ENCODE measurements around the gene ALDH1A3. TPM values are rescaled to one million over a fixed set of nuclear protein-coding genes. Genes with fewer than 3 reads are reported as not detected.
A peak's percentile ranks its signal among the peaks of the same experiment; 100 is the strongest.

The ALDH1A3 gene
- total RNA-seq, 1 donor from 2014 or later = 10.9 TPM

DNA sequence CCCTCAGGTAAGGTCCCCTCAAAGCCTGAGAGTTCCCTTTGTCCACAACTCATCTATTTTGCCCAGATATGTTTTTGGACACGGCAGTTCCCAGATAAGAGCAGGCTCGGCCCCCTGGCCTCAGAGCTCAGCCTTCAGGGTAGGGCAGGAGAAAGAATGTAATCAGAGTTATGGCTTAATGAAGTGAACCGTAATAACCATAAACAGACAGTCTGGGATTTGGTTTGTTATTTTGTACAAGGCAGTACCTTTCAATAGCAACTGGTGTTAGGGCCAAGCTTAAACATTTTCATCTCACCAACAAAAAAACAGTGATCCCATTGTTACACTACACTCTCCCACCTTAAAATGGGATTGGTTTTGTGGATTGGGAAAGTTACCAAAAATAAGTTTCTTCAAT is 12.2 kb upstream of the ALDH1A3 start:
- TF ChIP-seq, protein P1, sequence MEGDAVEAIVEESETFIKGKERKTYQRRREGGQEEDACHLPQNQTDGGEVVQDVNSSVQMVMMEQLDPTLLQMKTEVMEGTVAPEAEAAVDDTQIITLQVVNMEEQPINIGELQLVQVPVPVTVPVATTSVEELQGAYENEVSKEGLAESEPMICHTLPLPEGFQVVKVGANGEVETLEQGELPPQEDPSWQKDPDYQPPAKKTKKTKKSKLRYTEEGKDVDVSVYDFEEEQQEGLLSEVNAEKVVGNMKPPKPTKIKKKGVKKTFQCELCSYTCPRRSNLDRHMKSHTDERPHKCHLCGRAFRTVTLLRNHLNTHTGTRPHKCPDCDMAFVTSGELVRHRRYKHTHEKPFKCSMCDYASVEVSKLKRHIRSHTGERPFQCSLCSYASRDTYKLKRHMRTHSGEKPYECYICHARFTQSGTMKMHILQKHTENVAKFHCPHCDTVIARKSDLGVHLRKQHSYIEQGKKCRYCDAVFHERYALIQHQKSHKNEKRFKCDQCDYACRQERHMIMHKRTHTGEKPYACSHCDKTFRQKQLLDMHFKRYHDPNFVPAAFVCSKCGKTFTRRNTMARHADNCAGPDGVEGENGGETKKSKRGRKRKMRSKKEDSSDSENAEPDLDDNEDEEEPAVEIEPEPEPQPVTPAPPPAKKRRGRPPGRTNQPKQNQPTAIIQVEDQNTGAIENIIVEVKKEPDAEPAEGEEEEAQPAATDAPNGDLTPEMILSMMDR (IDR thresholded peaks at IDR 0.05) = no peak
- H3K27ac ChIP-seq = no peak overlapping the region
- no peak for DNase-seq (ENCODE audit: low spot score in 2 of 2)
- no peaks in the 10 kb centered on the region for H3K9me3 ChIP-seq
- H3K4me3 ChIP-seq = no peak overlapping the region
- no peaks in the 10 kb centered on the region for H3K27me3 ChIP-seq
- H3K4me1 ChIP-seq = no peaks in the 10 kb centered on the region
- intact Hi-C loops (cut with DNase I) = no loop called here
- no peaks in the 10 kb centered on the region for H3K36me3 ChIP-seq

DNA sequence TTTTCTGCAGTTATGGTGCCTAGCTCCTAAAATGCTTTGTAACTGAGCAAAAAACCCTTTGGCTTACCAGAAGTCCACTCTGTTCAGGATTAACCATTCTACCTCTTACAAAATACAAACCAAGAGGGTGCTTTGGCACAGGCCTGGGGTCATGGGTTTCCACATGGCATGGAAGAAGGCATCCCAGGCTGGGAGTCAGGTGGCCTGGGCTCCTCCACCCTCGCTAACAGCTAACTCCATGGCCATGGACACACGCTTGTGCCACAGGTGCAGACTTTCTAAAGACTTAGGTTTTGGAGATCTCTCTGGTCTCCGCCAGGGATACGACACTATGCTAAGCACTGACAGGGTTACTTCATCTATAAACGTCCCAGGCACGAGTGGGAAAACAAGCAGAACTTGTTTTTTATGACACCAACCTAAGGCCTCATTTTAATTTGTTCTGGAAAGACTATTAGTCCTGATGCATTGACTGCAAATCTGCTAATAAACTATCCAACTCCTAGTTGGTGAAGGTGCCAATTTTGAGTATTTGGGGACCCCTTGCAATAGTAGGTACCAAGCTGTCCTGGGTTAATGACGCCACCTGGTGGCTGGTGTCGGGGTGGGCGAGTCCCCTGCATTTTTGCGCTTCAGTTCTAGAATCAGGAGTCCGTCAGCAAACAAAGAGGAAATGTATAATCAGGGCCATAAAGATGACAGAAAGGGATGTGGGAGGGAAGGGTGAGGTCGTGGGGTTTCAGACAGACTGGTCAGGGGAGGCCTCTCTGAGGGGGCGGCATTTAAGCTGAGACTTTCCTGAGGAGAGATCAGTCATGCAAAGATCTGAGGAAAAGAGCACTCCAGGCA is 10.3 kb upstream of the ALDH1A3 start:
- H3K4me1 ChIP-seq = no peaks in the 10 kb centered on the region
- no peaks in the 10 kb centered on the region for H3K36me3 ChIP-seq
- no peak for DNase-seq (ENCODE audit: low spot score in 2 of 2)
- no peak overlapping the region for H3K27ac ChIP-seq
- H3K4me3 ChIP-seq = no peak overlapping the region
- no peaks in the 10 kb centered on the region for H3K27me3 ChIP-seq
- intact Hi-C loops (cut with DNase I) = no loop called here
- no peaks in the 10 kb centered on the region for H3K9me3 ChIP-seq
- TF ChIP-seq, protein P1 (IDR thresholded peaks at IDR 0.05) = no peak

DNA sequence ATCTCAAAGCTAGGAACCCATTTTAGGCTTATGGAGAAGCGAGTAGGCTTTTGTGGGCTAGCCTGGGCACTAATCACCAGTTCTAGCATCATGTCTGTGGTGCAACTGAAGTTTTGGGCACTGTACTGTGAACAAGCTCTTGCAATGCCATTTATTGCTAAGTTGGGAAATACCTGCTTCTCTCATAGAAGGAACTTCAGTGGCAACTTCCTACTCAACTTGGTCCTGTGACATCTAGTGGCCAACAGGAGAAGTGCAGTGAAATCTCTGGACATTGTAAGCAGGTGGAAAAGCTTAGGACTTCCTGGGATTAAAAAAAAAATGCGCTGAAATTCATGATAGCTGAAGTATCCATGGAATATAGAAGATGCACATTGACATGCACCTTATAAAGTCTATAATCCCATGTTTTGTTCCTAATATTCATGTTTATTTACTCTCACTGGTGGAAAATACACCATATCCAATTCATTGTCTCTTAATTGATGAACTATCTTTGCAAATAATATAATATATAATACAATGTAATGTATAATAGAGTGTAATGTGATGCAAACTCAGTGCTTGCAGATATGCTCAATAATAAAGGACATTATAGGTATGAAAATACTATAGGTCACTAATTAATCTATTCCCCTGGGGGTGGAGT is 6.5 kb upstream of the ALDH1A3 start:
- Histone ChIP-seq H3K4me3 (no peak overlapping the region), H3K27ac (no peak overlapping the region), H3K27me3 (no peaks in the 10 kb centered on the region), H3K36me3 (no peaks in the 10 kb centered on the region), H3K4me1 (no peaks in the 10 kb centered on the region), H3K9me3 (no peaks in the 10 kb centered on the region)
- intact Hi-C loops (cut with DNase I) = loop anchor here (1.0 to 5.0 kb wide), 2 partner anchors 201 to 245 kb away; no protein-coding TSS in a partner anchor
- TF ChIP-seq, protein P1 (IDR thresholded peaks at IDR 0.05) = peak; percentile 87 to 90 (median 89)
- DNase-seq (ENCODE audit: low spot score in 2 of 2) = peak in 1 of 2 donors; percentile 82

DNA sequence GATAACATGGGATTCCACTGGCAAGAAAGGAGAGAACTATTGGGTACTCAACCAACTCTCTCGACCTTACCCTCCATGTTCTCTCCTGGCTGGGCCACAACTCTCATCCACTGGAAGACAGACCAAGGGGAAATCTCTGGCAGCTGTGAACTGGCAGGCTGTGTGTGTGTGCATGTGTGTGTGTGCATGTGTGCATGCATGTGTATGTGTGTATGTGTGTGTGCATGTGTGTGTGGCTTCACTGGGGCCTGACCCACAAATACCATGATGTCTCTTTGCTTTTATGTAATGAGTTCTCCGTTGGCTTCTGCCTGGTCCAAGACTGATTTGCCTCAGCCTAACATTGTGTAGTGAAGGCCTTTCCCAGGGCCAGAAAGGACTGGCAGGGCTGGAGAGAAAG is 4.1 kb upstream of the ALDH1A3 start:
- H3K4me1 ChIP-seq = no peaks in the 10 kb centered on the region
- TF ChIP-seq, protein P1 (IDR thresholded peaks at IDR 0.05) = no peak
- H3K4me3 ChIP-seq = no peak overlapping the region
- intact Hi-C loops (cut with DNase I) = no loop called here
- no peaks in the 10 kb centered on the region for H3K36me3 ChIP-seq
- no peak overlapping the region for H3K27ac ChIP-seq
- H3K27me3 ChIP-seq = peaks cover 5% of the 10 kb centered on the region
- no peaks in the 10 kb centered on the region for H3K9me3 ChIP-seq
- no peak for DNase-seq (ENCODE audit: low spot score in 2 of 2)

DNA sequence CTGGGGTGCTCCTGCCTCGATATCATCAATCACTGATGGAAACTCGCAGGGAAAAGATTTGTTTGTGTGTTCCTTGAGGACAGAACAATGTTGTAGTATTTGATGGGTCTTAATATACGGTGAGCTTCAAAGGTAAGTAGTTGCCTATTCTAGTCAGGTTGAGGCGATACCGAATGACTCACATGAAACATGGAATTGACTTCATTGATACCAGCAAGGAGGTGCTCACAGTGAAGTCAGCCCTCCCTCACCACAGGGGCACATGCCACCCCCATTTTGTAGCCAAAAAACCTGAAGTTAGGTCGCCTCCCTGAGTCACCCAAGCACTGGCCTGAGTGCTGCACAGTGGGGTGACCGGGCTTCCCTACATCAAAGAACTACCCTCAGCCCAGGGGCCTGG is 3.7 kb upstream of the ALDH1A3 start:
- Histone ChIP-seq H3K9me3 (no peaks in the 10 kb centered on the region), H3K36me3 (no peaks in the 10 kb centered on the region), H3K27me3 (peaks cover 7% of the 10 kb centered on the region), H3K4me3 (no peak overlapping the region), H3K27ac (no peak overlapping the region), H3K4me1 (no peaks in the 10 kb centered on the region)
- no peak for DNase-seq (ENCODE audit: low spot score in 2 of 2)
- TF ChIP-seq, protein P1 (IDR thresholded peaks at IDR 0.05) = no peak
- intact Hi-C loops (cut with DNase I) = no loop called here

Measured in ascending aorta (tissue), 2 donors.